T-helper 1 cell treated with Interleukin-12 subunit alpha and Interleukin-12 subunit beta and Interleukin-4 antibody, amounts not matched to agents 30 μg/mL and 1 μg/mL, for 36 hours (primary cell): Measurements from ENCODE around the gene ZNF710.

Experiments
- H3K27ac Mint-ChIP-seq: one replicate; pipeline ENCODE4 v1.8.0; 2021; ENCODE audit warnings: mild to moderate bottlenecking, mixed read lengths
- H3K27me3 Mint-ChIP-seq: one replicate; pipeline ENCODE4 v1.8.0; 2021; ENCODE audit warnings: low read depth, mixed read lengths
- H3K36me3 Mint-ChIP-seq: one replicate; pipeline ENCODE4 v1.8.0; 2021; ENCODE audit warnings: low read depth, mixed read lengths
- H3K4me1 Mint-ChIP-seq: one replicate; pipeline ENCODE4 v1.8.0; 2021; ENCODE audit warnings: low read depth, mixed read lengths
- H3K4me3 Mint-ChIP-seq: one replicate; pipeline ENCODE4 v1.8.0; 2021; ENCODE audit warnings: mild to moderate bottlenecking, moderate library complexity, mixed read lengths
- H3K9me3 Mint-ChIP-seq: one replicate; pipeline ENCODE4 v1.8.0; 2021; ENCODE audit warnings: mixed read lengths

Gene ZNF710

GRCh38 chr15:90019611-90020010 is 18.5 kb downstream of the ZNF710 start:
- H3K4me3 Mint-ChIP-seq: no peak overlapping the region
- no peaks in the 10 kb centered on the region for H3K9me3 Mint-ChIP-seq
- no peak overlapping the region for H3K27ac Mint-ChIP-seq
- peaks cover 5% of the 10 kb centered on the region for H3K36me3 Mint-ChIP-seq
- H3K4me1 Mint-ChIP-seq: peaks cover 29% of the 10 kb centered on the region
- H3K27me3 Mint-ChIP-seq: no peaks in the 10 kb centered on the region

GRCh38 chr15:90020021-90020735 is 19.1 kb downstream of the ZNF710 start:
- Mint-ChIP-seq H3K36me3 (peaks cover 5% of the 10 kb centered on the region), H3K9me3 (no peaks in the 10 kb centered on the region), H3K4me3 (no peak overlapping the region), H3K27me3 (no peaks in the 10 kb centered on the region), H3K27ac (no peak overlapping the region), H3K4me1 (peaks cover 34% of the 10 kb centered on the region)

DNA sequence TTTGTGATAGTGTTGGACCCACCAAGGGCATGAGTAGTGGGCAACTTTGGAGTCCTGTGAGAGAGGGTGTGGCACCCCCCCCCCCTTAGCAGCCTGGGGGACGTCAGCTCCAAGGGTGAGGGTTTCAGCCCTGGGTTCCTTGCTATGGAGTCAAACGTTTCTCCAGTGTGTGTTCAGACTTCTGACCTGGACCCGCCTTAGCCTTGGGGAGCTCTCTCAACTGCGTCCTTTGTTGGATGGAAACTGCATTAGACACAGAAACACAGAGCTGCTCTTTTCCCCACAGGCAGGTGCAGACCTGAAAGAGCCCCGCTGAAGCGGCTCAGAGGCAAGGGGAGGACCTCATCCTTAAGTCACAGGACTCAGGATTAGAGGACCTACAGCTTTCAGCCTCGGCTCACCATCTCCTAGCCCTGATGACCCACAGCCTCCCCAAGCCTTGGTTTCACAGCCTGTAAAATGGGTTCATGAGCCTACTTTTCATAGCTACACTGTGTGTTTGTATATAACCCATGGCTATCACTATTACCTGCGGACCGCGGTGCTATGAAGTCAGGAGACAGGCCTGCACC is 19.9 kb downstream of the ZNF710 start:
- Mint-ChIP-seq H3K9me3 (no peaks in the 10 kb centered on the region), H3K27ac (no peak overlapping the region), H3K4me3 (no peak overlapping the region), H3K27me3 (no peaks in the 10 kb centered on the region), H3K36me3 (peaks cover 5% of the 10 kb centered on the region), H3K4me1 (peaks cover 33% of the 10 kb centered on the region)

DNA sequence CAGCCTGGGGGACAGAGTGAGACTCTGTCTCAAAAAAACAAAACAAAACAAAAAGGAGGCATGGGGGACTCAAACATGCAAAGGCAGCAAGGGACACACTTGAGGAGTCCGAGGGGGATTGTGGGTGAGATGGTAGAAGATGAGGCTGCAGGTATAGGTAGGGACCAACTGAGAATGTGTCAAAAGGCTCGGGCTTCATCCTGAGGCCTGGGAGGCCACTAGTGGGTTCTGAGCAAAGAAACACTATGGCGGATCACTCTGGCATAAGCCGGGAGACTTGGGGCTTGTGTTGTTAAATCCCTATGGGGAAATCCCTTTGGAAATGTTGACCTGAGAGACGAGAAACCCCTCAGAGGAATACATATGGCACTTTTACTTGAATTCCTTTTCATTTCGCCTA is 21.2 kb downstream of the ZNF710 start:
- peaks cover 2% of the 10 kb centered on the region for H3K36me3 Mint-ChIP-seq
- H3K27me3 Mint-ChIP-seq: no peaks in the 10 kb centered on the region
- no peak overlapping the region for H3K27ac Mint-ChIP-seq
- no peak overlapping the region for H3K4me3 Mint-ChIP-seq
- peaks cover 26% of the 10 kb centered on the region for H3K4me1 Mint-ChIP-seq
- H3K9me3 Mint-ChIP-seq: no peaks in the 10 kb centered on the region

GRCh38 chr15:90022905-90023700 is 22.0 kb downstream of the ZNF710 start:
- peaks cover 20% of the 10 kb centered on the region for H3K4me1 Mint-ChIP-seq
- H3K9me3 Mint-ChIP-seq: peaks cover under 1% of the 10 kb centered on the region
- no peaks in the 10 kb centered on the region for H3K27me3 Mint-ChIP-seq
- no peak overlapping the region for H3K27ac Mint-ChIP-seq
- H3K36me3 Mint-ChIP-seq: peaks cover 2% of the 10 kb centered on the region
- H3K4me3 Mint-ChIP-seq: no peak overlapping the region

DNA sequence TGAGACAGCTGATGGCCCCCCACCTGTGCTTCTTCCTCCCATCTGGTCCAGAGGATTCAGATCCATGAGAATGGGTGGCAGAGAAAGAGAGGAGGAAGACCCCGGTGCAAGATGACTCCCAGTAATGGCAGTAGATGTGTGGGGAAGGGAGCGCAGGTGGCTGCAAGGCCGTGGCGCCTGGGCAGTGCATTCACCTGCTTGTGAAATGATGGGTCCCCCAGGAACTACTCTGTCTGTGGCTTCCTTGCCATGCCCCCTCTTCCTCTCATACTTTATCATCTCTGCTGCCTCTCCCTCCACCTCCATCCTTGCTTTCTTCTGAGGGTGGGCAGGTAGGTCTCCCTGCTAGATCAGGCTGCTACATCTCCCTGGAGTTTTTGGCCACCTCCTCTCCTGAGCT is 23.3 kb downstream of the ZNF710 start:
- no peak overlapping the region for H3K27ac Mint-ChIP-seq
- peaks cover 7% of the 10 kb centered on the region for H3K9me3 Mint-ChIP-seq
- H3K4me1 Mint-ChIP-seq: peaks cover 21% of the 10 kb centered on the region
- no peaks in the 10 kb centered on the region for H3K27me3 Mint-ChIP-seq
- H3K4me3 Mint-ChIP-seq: no peak overlapping the region
- H3K36me3 Mint-ChIP-seq: peaks cover 6% of the 10 kb centered on the region

DNA sequence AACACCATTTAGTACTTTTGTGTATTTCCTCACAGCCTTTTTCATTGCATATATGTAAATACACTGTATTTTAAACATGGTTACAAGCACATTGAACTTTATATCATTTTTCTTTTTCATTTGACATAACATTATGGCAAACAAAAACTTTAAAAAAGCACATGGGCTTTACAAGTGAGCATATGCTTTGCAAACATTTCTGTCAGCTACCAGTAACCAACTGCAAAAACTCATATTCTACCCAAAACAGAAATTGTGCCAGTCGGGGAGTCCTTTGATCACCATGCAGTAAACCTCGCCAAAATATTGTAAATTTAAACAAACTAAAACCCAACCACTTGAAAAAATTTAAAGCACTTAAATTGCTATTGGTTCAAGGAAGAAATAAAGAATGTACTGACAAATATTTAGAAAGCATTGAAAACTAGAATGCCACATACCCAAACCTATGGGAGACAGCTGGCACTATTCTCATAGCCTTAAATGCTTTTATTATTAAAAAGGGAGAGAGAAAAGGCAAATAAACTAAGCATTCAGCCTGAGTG is 24.4 kb downstream of the ZNF710 start:
- peaks cover 7% of the 10 kb centered on the region for H3K9me3 Mint-ChIP-seq
- H3K27ac Mint-ChIP-seq: no peak overlapping the region
- H3K4me3 Mint-ChIP-seq: no peak overlapping the region
- H3K27me3 Mint-ChIP-seq: no peaks in the 10 kb centered on the region
- H3K36me3 Mint-ChIP-seq: peaks cover 6% of the 10 kb centered on the region
- peaks cover 23% of the 10 kb centered on the region for H3K4me1 Mint-ChIP-seq

GRCh38 chr15:90028376-90028944 is 27.3 kb downstream of the ZNF710 start:
- H3K27ac Mint-ChIP-seq: no peak overlapping the region
- no peak overlapping the region for H3K4me3 Mint-ChIP-seq
- H3K9me3 Mint-ChIP-seq: peaks cover 7% of the 10 kb centered on the region
- peaks cover 33% of the 10 kb centered on the region for H3K4me1 Mint-ChIP-seq
- H3K27me3 Mint-ChIP-seq: no peaks in the 10 kb centered on the region
- peaks cover 9% of the 10 kb centered on the region for H3K36me3 Mint-ChIP-seq

DNA sequence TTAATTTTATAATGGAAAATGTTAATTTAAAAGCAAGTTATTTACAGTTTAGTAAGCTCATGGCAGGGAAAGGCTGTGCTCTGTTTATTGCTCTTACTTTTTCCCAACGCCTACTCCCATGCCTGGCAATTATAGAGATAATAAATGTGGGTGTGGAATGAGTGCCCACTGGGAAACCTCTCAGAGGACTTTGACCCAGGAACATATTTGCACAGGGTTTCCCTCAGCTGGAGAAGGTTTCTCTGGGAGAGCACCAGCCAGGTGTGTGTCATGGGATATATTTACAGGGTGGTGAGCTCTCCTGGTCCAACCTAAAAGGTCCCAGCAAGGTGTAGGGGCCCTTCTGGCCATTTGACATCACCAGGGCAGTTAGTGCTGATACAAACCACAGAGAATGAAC is 27.9 kb downstream of the ZNF710 start:
- peaks cover 39% of the 10 kb centered on the region for H3K4me1 Mint-ChIP-seq

GRCh38 chr15:90030376-90030775 is 29.3 kb downstream of the ZNF710 start:
- Mint-ChIP-seq H3K4me3 (peak overlapping the region; percentile 14), H3K27ac (no peak overlapping the region), H3K4me1 (peaks cover 40% of the 10 kb centered on the region)

More for the DNA sequence above, 27.9 kb downstream of the ZNF710 start:
- Mint-ChIP-seq H3K9me3 (peaks cover 7% of the 10 kb centered on the region), H3K27me3 (no peaks in the 10 kb centered on the region), H3K36me3 (peaks cover 9% of the 10 kb centered on the region), H3K4me3 (no peak overlapping the region), H3K27ac (no peak overlapping the region)

DNA sequence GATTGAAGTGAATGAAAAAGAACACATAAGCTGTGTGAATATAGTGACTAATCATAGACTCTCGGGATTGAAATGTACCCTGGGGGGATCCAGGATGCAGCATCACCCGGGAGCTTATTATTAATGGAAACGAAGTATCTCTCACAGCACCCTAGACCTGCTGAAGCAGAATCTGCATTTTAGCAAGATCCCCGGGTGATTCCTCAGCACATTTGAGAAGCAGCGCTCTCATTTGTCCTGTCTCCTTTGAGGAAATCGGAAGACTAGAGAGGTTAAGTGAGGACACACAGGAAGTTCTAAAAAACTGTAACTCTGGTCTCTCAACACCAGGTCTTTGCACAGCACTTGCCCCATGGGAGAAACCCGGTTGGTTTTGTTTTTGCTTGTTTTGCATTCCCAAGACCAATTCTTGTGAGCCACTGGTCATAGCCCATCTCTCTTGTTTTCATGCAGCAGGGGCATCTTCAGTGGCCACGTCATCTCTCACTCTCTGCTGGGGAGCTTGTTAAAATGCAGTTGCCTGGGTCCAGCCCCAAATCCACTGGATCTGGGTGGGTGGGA is 30.2 kb downstream of the ZNF710 start:
- peaks cover 7% of the 10 kb centered on the region for H3K9me3 Mint-ChIP-seq
- peak overlapping the region; percentile 65 for H3K27ac Mint-ChIP-seq
- H3K36me3 Mint-ChIP-seq: peaks cover 11% of the 10 kb centered on the region
- H3K27me3 Mint-ChIP-seq: no peaks in the 10 kb centered on the region
- H3K4me1 Mint-ChIP-seq: peaks cover 48% of the 10 kb centered on the region
- no peak overlapping the region for H3K4me3 Mint-ChIP-seq

More at GRCh38 chr15:90030376-90030775, 29.3 kb downstream of the ZNF710 start:
- Mint-ChIP-seq H3K36me3 (peaks cover 9% of the 10 kb centered on the region), H3K27me3 (no peaks in the 10 kb centered on the region), H3K9me3 (peaks cover 7% of the 10 kb centered on the region)

DNA sequence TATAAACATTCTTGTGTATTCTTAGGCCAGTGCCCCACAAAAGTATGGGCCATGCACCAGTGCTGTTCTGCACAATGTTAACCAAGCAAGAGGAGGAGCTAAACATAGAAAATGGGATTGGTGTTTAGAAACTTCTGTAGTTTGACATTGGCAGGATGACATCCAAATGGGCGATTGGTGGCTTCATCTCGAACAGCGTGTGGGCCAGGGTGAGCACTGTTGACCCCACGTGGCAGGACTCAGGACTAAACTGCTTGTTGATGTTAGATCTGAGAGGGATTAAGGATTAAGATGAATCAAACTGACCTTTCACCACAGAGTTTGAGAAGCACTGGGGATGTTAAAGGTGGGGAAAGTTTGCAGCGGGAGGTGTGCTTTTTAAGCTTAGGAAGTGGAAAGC is 31.9 kb downstream of the ZNF710 start:
- peaks cover 12% of the 10 kb centered on the region for H3K36me3 Mint-ChIP-seq
- H3K9me3 Mint-ChIP-seq: peaks cover 7% of the 10 kb centered on the region
- H3K4me3 Mint-ChIP-seq: peak overlapping the region; percentile 10
- H3K4me1 Mint-ChIP-seq: peaks cover 61% of the 10 kb centered on the region
- peak overlapping the region; percentile 76 for H3K27ac Mint-ChIP-seq
- H3K27me3 Mint-ChIP-seq: no peaks in the 10 kb centered on the region

- H3K9me3 Mint-ChIP-seq: peaks cover 3% of the 10 kb centered on the region
- H3K27ac Mint-ChIP-seq: peak overlapping the region; percentile 85
- peaks cover 9% of the 10 kb centered on the region for H3K36me3 Mint-ChIP-seq
- peaks cover 63% of the 10 kb centered on the region for H3K4me1 Mint-ChIP-seq
- H3K27me3 Mint-ChIP-seq: no peaks in the 10 kb centered on the region
- no peak overlapping the region for H3K4me3 Mint-ChIP-seq
These were observed 32.3 kb downstream of the ZNF710 start for GRCh38 chr15:90033448-90033847.
